Activated B cell treated with CpG ODN at 0.5 μM for 24 hours (primary cell): Measurements from ENCODE around the gene CBR4. TPM values are rescaled to one million over a fixed set of nuclear protein-coding genes. Genes with fewer than 3 reads are reported as not detected.

ENCODE experiments used
- ATAC-seq: fragments of 200-7000 bp; cut with Tn5 transposase; one replicate; pipeline ENCODE4 v1.10.0; 2021; ENCODE audit warnings: low read depth, mild to moderate bottlenecking, moderate library complexity
- CTCF ChIA-PET: fragments of 350-600 bp; sonication (Branson Sonifier 250); formaldehyde crosslinking; loops from one replicate; lab custom pipeline; 2021; ENCODE audit warnings: antibody characterized with exemption; lab: Charles Lee
- POLR2A ChIA-PET: fragments of 350-600 bp; sonication (Branson Sonifier 250); formaldehyde crosslinking; loops from one replicate; lab custom pipeline; 2021; ENCODE audit warnings: antibody characterized with exemption; lab: Charles Lee
- DNase-seq: peaks from one replicate; pipeline ENCODE4 v3.0.0; 2022
- H3K27ac Mint-ChIP-seq: one replicate; pipeline ENCODE4 v1.8.0; 2020; ENCODE audit warnings: mixed read lengths
- H3K27me3 Mint-ChIP-seq: one replicate; pipeline ENCODE4 v1.8.0; 2021; ENCODE audit warnings: mixed read lengths
- H3K36me3 Mint-ChIP-seq: one replicate; pipeline ENCODE4 v1.8.0; 2021; ENCODE audit warnings: low read depth, mixed read lengths
- H3K4me1 Mint-ChIP-seq: one replicate; pipeline ENCODE4 v1.8.0; 2021; ENCODE audit warnings: mixed read lengths
- H3K4me3 Mint-ChIP-seq: one replicate; pipeline ENCODE4 v1.8.0; 2020; ENCODE audit warnings: mild to moderate bottlenecking, mixed read lengths
- H3K9me3 Mint-ChIP-seq: one replicate; pipeline ENCODE4 v1.8.0; 2020; ENCODE audit warnings: mixed read lengths
- CTCF ChIP-seq: fragments of 200-600 bp; IDR thresholded peaks from one replicate; pipeline ENCODE4 v1.8.0; 2022; ENCODE audit warnings: antibody characterized with exemption, mild to moderate bottlenecking
- intact Hi-C: fragments of 100-400 bp; cut with micrococcal nuclease; formaldehyde crosslinking; loops from one replicate; pipeline ENCODE4 v1.15.1; 2024
- total RNA-seq: library from RNA; stranded (reverse); gene quantifications from 2 replicates; pipeline ENCODE4 v1.2.3, GENCODE V29; 2022

Gene CBR4
- total RNA-seq, 1 donor from 2014 or later, result 25.7 TPM

GRCh38 chr4:169052594-169052945 lies 42.5 kb upstream of the CBR4 start:
- H3K4me3 Mint-ChIP-seq, result no peak overlapping the region
- no peaks in the 10 kb centered on the region for H3K4me1 Mint-ChIP-seq

GRCh38 chr4:169051761-169052593 lies 41.9 kb upstream of the CBR4 start:
- ChIA-PET POLR2A (no interaction called here), CTCF (no interaction called here)
- no peak for DNase-seq
- no peak overlapping the region for H3K27ac Mint-ChIP-seq
- H3K4me3 Mint-ChIP-seq, result no peak overlapping the region
- no peaks in the 10 kb centered on the region for H3K4me1 Mint-ChIP-seq
- peaks cover 2% of the 10 kb centered on the region for H3K27me3 Mint-ChIP-seq
- TF ChIP-seq CTCF, result no peak
- no peak for ATAC-seq
- no peaks in the 10 kb centered on the region for H3K9me3 Mint-ChIP-seq
- intact Hi-C loops, result no loop called here
- no peaks in the 10 kb centered on the region for H3K36me3 Mint-ChIP-seq

More at GRCh38 chr4:169052594-169052945, 42.5 kb upstream of the CBR4 start:
- TF ChIP-seq CTCF, result no peak
- ChIA-PET POLR2A (no interaction called here), CTCF (no interaction called here)
- DNase-seq, result no peak
- intact Hi-C loops, result no loop called here
- no peak for ATAC-seq
- Mint-ChIP-seq H3K27me3 (peaks cover 2% of the 10 kb centered on the region), H3K36me3 (no peaks in the 10 kb centered on the region), H3K9me3 (no peaks in the 10 kb centered on the region), H3K27ac (no peak overlapping the region)

DNA sequence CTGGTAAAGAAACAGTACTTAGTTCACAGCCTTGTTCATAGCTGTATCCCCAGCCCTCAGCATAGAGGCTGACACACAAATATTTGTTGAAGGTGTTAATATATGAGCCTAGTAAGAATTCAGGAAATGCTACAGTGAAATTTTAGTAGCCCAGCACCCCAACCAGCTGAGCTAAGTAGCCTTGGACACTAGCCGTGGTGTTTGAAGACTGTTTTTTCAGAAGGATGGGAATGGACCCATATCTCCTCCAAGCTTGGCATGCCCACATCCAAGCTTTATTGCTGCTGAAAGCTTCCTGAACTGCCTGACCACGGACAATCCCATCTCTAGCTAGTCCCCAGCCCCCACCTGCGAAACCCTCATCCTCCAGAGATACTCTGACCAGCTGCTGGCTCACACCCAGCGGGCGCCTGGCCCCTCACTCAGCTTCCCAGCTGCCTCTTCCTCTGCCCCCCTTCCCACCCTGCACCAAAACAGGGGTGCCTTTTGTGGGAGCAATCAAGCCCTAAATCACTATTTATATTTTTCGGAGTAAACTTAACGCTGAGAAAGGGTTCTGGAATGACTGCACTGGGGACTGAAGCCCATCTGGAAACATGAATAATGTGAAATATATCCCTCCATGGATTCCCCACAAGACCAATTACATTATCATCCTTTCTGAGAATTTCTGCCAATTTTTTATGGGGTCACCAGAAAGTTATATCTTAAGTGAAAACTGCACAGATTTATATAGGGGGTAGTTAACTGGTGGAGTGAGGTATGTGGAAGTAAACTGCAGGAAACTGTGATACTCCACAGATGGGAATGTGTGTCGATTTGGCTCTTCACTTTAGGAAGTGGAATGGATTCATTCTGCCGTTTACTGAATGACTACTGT lies 41.1 kb upstream of the CBR4 start:
- CTCF ChIA-PET, result no interaction called here
- intact Hi-C loops, result no loop called here
- Mint-ChIP-seq H3K36me3 (no peaks in the 10 kb centered on the region), H3K4me3 (no peak overlapping the region), H3K9me3 (no peaks in the 10 kb centered on the region), H3K4me1 (no peaks in the 10 kb centered on the region), H3K27me3 (peaks cover 2% of the 10 kb centered on the region), H3K27ac (no peak overlapping the region)
- ATAC-seq (no peak), DNase-seq (no peak)
- POLR2A ChIA-PET, result no interaction called here
- TF ChIP-seq CTCF, result no peak

GRCh38 chr4:169050284-169050683 lies 40.2 kb upstream of the CBR4 start:
- ChIA-PET POLR2A (no interaction called here), CTCF (no interaction called here)
- no peaks in the 10 kb centered on the region for H3K36me3 Mint-ChIP-seq
- no peaks in the 10 kb centered on the region for H3K4me1 Mint-ChIP-seq
- no peak for DNase-seq
- H3K27me3 Mint-ChIP-seq, result peaks cover 2% of the 10 kb centered on the region
- intact Hi-C loops, result no loop called here
- no peak overlapping the region for H3K27ac Mint-ChIP-seq
- no peak for TF ChIP-seq CTCF
- no peak overlapping the region for H3K4me3 Mint-ChIP-seq
- no peak for ATAC-seq
- no peaks in the 10 kb centered on the region for H3K9me3 Mint-ChIP-seq

DNA sequence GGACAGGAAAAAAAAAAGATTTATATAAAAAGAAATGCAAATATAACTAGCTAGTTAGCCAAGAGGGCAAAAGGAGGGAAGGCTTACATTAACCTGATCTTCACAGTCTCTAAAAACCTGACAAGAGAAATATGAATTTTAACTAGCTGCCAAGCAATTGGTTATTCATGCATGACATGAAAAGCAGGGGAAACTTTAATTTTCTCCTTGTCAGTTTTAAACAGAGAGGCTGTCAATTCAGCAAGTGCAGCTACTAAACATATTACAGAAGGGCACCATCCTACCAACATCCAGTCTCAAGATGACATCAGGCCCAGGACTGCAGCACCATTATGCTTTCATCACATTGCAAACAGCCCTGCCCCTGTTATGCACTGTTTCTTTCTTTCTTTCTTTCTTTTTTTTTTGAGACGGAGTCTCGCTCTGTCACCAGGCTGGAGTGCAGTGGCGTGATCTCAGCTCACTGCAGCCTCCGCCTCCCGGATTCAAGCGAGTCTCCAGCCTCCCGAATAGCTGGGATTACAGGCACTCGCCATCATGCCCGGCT lies 38.9 kb upstream of the CBR4 start:
- no peaks in the 10 kb centered on the region for H3K9me3 Mint-ChIP-seq
- no peaks in the 10 kb centered on the region for H3K27me3 Mint-ChIP-seq
- no peak for DNase-seq
- CTCF ChIA-PET, result interaction anchor here (0.6 kb wide), 1 partner anchor 39 kb away, joined by 4 read pairs; the partner anchor contains the start of gene CBR4
- no peak overlapping the region for H3K4me3 Mint-ChIP-seq
- ATAC-seq, result no peak
- intact Hi-C loops, result no loop called here
- H3K4me1 Mint-ChIP-seq, result no peaks in the 10 kb centered on the region
- POLR2A ChIA-PET, result no interaction called here
- H3K27ac Mint-ChIP-seq, result no peak overlapping the region
- TF ChIP-seq CTCF, result no peak
- no peaks in the 10 kb centered on the region for H3K36me3 Mint-ChIP-seq
